NCI-H2196 (cell line): ENCODE measurements around the gene GADD45GIP1.
A peak's percentile ranks its signal among the peaks of the same experiment; 100 is the strongest.
"Not testable (repeated sequence)": the region's sequence is repeated elsewhere in the genome, so short reads cannot be mapped to it uniquely, and the experiment has no call there.

ENCODE experiments used
- DNase-seq: peaks from one replicate; lab custom pipeline; 2025; ENCODE audit not compliant: unreplicated experiment; lab: John Stamatoyannopoulos, UW

Gene GADD45GIP1

DNA sequence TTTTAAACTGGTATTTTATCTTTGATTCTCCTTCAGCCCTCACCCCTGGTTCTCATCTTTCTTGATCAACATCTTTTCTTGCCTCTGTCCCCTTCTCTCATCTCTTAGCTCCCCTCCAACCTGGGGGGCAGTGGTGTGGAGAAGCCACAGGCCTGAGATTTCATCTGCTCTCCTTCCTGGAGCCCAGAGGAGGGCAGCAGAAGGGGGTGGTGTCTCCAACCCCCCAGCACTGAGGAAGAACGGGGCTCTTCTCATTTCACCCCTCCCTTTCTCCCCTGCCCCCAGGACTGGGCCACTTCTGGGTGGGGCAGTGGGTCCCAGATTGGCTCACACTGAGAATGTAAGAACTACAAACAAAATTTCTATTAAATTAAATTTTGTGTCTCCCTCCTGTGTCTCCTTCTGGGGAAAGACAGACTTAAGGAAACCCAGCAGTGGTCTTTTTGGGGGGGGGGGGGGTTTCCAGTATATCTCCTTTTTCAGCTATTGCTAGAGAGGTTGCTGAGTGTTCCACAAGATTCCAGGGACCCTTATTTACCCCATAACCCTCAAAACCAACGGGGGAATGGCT, 12.8 kb downstream of the GADD45GIP1 start:
- no peak for DNase-seq

- DNase-seq = no peak
Measured at GRCh38 chr19:12943437-12944044, 13.5 kb downstream of the GADD45GIP1 start.

DNA sequence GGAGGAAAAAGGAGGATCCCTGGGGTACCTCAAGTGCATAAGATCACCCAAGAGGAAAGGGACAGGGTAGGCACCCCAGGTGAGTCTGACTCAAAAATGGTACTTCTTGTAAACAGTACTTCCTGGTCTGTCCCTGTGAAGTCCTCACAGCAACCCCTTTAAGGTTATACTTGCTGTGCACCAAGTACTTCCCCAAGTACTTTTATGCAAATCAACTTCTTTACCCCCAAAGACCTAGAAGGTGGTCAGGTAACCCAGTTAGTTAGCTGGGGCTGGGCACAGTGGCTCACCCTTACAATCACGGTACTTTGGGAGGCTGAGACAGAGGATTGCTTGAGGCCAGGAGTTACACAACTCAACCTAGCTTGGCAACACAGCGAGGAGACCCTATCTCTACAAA, 16.1 kb downstream of the GADD45GIP1 start:
- no peak for DNase-seq

GRCh38 chr19:12939975-12940423, 17.0 kb downstream of the GADD45GIP1 start:
- no peak for DNase-seq

- no peak for DNase-seq
Measured at GRCh38 chr19:12938779-12939601, 18.0 kb downstream of the GADD45GIP1 start.

DNA sequence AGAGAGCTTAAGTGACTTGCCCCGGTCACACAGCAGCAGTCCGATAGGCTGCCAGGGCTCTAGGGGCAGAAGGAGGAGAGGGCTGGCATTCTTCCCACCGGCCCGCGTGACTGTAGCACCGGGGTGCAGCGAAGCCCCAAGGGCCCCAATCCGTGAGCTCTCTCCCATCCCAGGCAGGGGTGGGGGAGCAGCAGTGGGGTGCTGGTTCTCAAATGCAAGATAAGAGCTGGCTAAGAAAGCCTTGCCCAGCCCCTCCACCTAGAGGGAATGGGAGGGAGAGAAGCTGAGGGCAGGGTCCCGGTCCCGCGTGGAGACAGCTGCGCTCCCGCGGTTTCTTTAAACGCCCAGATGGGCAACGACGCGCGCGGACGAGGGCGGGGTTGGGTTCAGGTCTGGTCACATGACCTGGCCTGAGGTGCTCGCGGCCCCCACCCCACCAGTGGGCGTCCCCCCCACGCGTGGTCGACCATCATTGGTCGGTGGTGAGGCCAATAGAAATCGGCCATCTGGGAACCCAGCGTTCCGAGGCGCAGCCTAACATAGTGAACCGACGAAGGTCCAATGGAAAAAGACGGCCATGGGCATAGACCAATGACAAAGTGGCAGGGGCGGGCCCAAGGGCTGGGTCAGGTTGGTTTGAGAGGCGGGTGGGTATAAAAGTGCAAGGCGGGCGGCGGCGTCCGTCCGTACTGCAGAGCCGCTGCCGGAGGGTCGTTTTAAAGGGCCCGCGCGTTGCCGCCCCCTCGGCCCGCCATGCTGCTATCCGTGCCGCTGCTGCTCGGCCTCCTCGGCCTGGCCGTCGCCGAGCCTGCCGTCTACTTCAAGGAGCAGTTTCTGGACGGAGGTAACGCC, 18.9 kb downstream of the GADD45GIP1 start, which contains the start of gene CALR:
Gene CALR, plus strand, starts transcription at position 683 of the 852 bp plus-strand sequence. Its CDS starts 71 bp downstream, at position 754.
- peak; percentile 99 for DNase-seq

DNA sequence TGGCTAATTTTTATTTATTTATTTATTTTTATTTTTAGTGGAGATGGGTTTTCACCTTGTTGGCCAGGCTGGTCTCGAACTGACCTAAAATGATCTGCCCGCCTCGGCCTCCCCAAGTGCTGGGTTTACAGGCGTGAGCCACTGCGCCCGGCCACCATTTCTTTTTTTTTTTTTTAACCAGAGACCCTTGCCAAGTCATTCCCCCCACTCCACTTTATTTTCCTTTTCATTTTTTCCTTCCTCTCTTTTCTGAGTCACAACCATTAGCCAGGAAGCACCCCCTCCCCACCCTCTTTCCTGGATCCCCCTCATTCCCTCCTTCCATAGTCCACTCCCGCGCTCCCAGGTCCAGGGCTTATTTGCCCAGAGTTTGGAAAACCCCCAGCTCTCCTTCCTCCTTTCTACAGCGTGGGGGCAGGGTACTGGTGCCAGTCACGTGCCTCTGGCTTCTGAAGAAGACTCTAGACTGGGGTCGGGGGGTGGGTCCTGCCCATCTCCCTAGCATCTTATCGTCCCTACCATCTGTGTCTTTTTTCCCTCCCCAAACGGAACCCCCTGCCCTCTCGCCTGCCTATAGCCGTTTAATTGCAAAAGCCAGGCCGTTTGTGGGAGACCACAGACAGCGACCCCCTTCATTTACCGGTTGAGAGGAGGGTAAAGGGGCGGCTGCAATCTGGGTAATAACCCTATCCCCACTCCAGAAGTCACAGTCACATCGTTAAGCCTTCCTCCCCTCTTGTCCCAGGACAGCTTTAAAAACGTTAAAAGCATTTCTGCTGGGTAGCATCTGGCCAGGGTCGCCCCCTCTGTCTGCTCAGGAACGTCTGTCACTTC, 19.7 kb downstream of the GADD45GIP1 start:
- DNase-seq = peak; percentile 50

GRCh38 chr19:12936582-12936981, 20.4 kb downstream of the GADD45GIP1 start:
- peak; percentile 40 for DNase-seq

DNA sequence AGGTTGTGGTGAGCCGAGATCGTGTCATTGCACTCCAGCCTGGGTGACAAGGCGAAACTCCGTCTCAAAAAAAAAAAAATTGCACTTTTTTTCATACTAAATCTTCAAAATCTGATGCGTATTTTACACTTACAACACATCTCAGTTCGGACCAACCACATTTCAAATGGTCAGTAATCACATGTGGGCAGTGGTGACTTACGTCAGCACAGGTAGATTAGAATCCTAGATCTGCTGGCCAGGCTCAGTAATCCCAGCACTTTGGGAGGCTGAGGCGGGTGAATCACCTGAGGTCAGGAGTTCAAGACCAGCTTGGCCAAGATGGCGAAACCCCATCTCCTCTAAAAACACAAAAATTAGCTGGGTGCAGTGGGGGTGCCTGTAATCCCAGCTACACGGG, 22.0 kb downstream of the GADD45GIP1 start:
- no peak for DNase-seq

GRCh38 chr19:12933287-12934072, 23.5 kb downstream of the GADD45GIP1 start, which contains the start of gene FARSA:
Gene FARSA (minus strand): TSS chr19:12933711. CDS start chr19:12933696, 15 bp downstream.
- DNase-seq = peak; percentile 92

GRCh38 chr19:12932392-12933286, 24.4 kb downstream of the GADD45GIP1 start:
- no peak for DNase-seq

GRCh38 chr19:12930002-12930645, 26.9 kb downstream of the GADD45GIP1 start:
- DNase-seq = no peak

GRCh38 chr19:12924621-12925310, 32.3 kb downstream of the GADD45GIP1 start:
- DNase-seq = no peak

DNA sequence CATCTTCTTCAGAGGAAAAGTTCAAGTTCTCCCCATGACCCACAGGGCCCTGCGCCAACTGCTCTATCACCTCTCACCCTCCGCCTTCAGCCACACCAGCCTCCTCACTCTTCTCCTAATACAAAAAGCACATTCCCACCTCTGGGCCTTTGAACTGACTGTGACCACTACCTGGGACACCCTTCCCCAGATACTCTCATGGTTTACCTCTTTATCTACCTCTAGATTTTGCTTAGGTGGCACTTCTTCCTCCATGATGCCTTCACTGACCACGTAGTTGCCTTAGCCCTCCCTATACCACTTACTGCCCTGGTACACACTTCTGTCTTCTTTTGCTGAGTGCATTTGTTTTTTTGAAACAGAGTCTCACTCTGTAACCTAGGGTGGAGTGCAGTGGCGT, 34.1 kb downstream of the GADD45GIP1 start:
- DNase-seq = no peak

DNA sequence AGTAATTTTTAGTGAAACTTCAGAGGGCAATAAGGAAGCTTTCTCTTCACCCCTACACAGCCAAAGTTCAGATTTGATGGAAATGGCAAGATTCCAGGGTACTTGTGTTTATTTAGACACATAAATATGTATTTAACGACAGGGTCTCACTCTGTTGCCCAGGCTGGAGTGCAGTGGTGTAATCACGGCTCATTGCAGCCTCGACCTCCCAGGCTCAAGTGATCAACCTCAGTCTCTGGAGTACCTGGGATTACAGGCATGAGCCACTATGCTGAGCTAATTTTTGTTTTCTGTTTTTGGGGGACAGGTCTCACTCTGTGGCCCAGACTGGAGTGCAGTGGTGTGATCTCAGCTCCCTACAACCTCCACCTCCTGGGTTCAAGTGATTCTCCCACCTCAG, 36.0 kb downstream of the GADD45GIP1 start:
- no peak for DNase-seq

DNA sequence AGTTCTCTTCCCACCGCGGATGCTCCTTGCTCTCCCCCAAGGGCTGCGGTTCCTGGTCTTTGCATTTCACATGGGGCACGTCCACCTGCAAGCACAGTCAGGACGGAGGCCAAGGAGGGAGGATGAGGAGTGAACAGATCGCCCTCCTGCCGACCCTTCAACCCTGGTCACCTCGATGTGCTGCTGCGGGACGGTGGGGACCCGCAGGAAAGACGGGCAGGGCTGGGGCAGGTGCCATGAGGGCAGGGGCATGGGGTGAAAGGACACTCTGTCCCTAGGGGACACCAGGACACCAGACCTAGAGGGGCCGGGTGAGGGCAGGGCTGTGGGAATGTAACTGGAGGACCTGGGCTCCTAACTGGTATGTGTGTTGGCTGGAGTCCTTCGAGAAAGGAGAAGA, 38.8 kb downstream of the GADD45GIP1 start:
- no peak for DNase-seq

DNA sequence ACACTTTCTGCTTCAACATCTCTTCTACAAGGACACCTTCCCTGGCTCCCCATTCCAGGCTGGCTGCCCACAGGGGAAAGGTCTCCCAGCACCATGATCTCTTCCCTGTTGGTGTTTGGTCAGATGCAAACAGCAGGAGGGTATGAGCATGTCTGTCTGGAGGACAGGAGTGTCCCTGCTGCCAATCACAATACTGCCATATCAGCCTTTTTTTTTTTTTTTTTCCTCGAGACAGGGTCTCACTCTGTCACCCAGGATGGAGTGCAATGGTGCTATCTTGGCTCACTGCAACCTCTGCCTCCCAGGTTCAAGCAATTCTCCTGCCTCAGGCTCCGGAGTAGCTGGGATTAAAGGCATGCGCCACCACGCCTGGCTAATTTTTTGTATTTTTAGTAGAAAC, 41.2 kb downstream of the GADD45GIP1 start:
- DNase-seq = not testable (repeated sequence)
